GM23248 (cell line): ENCODE measurements around the gene MBNL3. TPM values are rescaled to one million over a fixed set of nuclear protein-coding genes. Genes with fewer than 3 reads are reported as not detected.
A peak's percentile ranks its signal among the peaks of the same experiment; 100 is the strongest.

Experiments used
- DNase-seq: peaks from one replicate; pipeline ENCODE4 v3.0.0-alpha.2; 2015
- H2AFZ ChIP-seq: fragments of 200-600 bp; sonication (generic); 2 replicates; pipeline ENCODE4 v1.6.1; 2016; ENCODE audit warnings: antibody characterized with exemption
- H3F3A ChIP-seq: fragments of 200-600 bp; sonication (generic); 2 replicates; pipeline ENCODE4 v1.6.1; 2016; ENCODE audit warnings: mild to moderate bottlenecking, antibody characterized with exemption, mixed run types; ENCODE audit not compliant: insufficient read depth
- H3K27ac ChIP-seq: fragments of 200-600 bp; sonication (generic); 2 replicates; pipeline ENCODE4 v1.5.1; 2016; ENCODE audit warnings: mild to moderate bottlenecking
- H3K27me3 ChIP-seq: fragments of 200-600 bp; sonication (generic); replicated peaks from 2 replicates; pipeline ENCODE4 v1.6.1; 2016; ENCODE audit warnings: mild to moderate bottlenecking; ENCODE audit not compliant: insufficient read depth
- H3K36me3 ChIP-seq: fragments of 200-600 bp; sonication (generic); 2 replicates; pipeline ENCODE4 v1.6.1; 2016; ENCODE audit warnings: low read depth, mild to moderate bottlenecking
- H3K4me1 ChIP-seq: fragments of 200-600 bp; sonication (generic); 2 replicates; pipeline ENCODE4 v1.6.1; 2016; ENCODE audit warnings: mild to moderate bottlenecking; ENCODE audit not compliant: insufficient read depth
- H3K4me2 ChIP-seq: fragments of 200-600 bp; sonication (generic); one replicate; pipeline ENCODE4 v1.6.1; 2016; ENCODE audit warnings: mild to moderate bottlenecking; ENCODE audit not compliant: unreplicated experiment
- H3K4me3 ChIP-seq: fragments of 200-600 bp; sonication (generic); 2 replicates; pipeline ENCODE4 v1.5.1; 2016; ENCODE audit warnings: mild to moderate bottlenecking
- H3K79me2 ChIP-seq: fragments of 200-600 bp; sonication (generic); 2 replicates; pipeline ENCODE4 v1.6.1; 2016; ENCODE audit warnings: mild to moderate bottlenecking; ENCODE audit not compliant: insufficient read depth
- H3K9ac ChIP-seq: fragments of 200-600 bp; sonication (generic); 2 replicates; pipeline ENCODE4 v1.6.1; 2016; ENCODE audit warnings: mild to moderate bottlenecking
- H3K9me2 ChIP-seq: fragments of 200-600 bp; sonication (generic); 2 replicates; pipeline ENCODE4 v1.6.1; 2016; ENCODE audit warnings: mixed run types, mild to moderate bottlenecking, moderate library complexity; ENCODE audit not compliant: insufficient read depth
- H3K9me3 ChIP-seq: fragments of 200-600 bp; sonication (generic); one replicate; pipeline ENCODE4 v1.6.1; 2017; ENCODE audit warnings: low read depth
- H4K20me1 ChIP-seq: fragments of 200-600 bp; sonication (generic); 2 replicates; pipeline ENCODE4 v1.6.0; 2016; ENCODE audit not compliant: insufficient read depth
- EZH2 ChIP-seq: fragments of 200-600 bp; sonication (generic); IDR thresholded peaks from 2 replicates; pipeline ENCODE4 v1.6.1; 2018; ENCODE audit warnings: antibody characterized with exemption, mild to moderate bottlenecking; ENCODE audit not compliant: insufficient read depth, poor library complexity, severe bottlenecking
- EZH2phosphoT487 ChIP-seq: fragments of 200-600 bp; sonication (generic); IDR thresholded peaks from 2 replicates; pipeline ENCODE4 v1.6.1; 2018; ENCODE audit warnings: antibody characterized with exemption, moderate library complexity, mild to moderate bottlenecking, low read depth; ENCODE audit not compliant: insufficient read depth
- WGBS, 2 experiments: methylation state at CpG; one replicate each; pipeline ENCODE4 v1.1.6; 2015 to 2017; ENCODE audit warnings: low lambda C conversion rate in 2 of 2, low coverage in 1 of 2; ENCODE audit errors: missing lambda C conversion rate in 2 of 2; 5-methylcytosine and 5-hydroxymethylcytosine counted together
- in situ Hi-C: fragments of 300-500 bp; cut with MboI; formaldehyde crosslinking; loops from 2 replicates; pipeline ENCODE4 v1.15.0; 2020
- polyA plus RNA-seq: library from polyadenylated mRNA; unstranded; fragments of >200 nt; fragmentation: Nextera tagmentation; extraction: Ambion mirVana; gene quantifications from 2 replicates; pipeline ENCODE4 v1.2.1, GENCODE V29; 2016
- total RNA-seq: library from RNA; depleted of rRNA; stranded (reverse); fragments of >200 nt; shearing (Covaris generic); gene quantifications from 2 replicates; pipeline ENCODE4 v1.2.3, GENCODE V29; 2014

Gene MBNL3
- total and polyA plus RNA-seq, 2 experiments from 2014 or later: 0.88 to 2.4 TPM

GRCh38 chrX:132426695-132427281 is 62.0 kb downstream of the MBNL3 start:
- 100% methylated on average over 1 of the region's 1 CpG for WGBS, 2 experiments
- no peak overlapping the region for H3K4me3 ChIP-seq
- H3K9me3 ChIP-seq: no peaks in the 10 kb centered on the region
- no peak for TF ChIP-seq EZH2phosphoT487
- TF ChIP-seq EZH2: no peak
- in situ Hi-C loops: no loop called here
- peak; percentile 48 for DNase-seq
- no peak overlapping the region for H3K27ac ChIP-seq
- no peaks in the 10 kb centered on the region for H3K27me3 ChIP-seq
- peaks cover 8% of the 10 kb centered on the region for H3K4me1 ChIP-seq
- H2AFZ ChIP-seq: no peak overlapping the region
- no peaks in the 10 kb centered on the region for H3K9me2 ChIP-seq
- H3F3A ChIP-seq: no peaks in the 10 kb centered on the region
- no peaks in the 10 kb centered on the region for H3K79me2 ChIP-seq
- no peaks in the 10 kb centered on the region for H3K36me3 ChIP-seq
- no peak overlapping the region for H3K4me2 ChIP-seq
- no peaks in the 10 kb centered on the region for H4K20me1 ChIP-seq
- no peak overlapping the region for H3K9ac ChIP-seq

GRCh38 chrX:132425744-132426318 is 63.0 kb downstream of the MBNL3 start:
- Histone ChIP-seq H4K20me1 (no peaks in the 10 kb centered on the region), H3K27me3 (no peaks in the 10 kb centered on the region), H3K4me1 (peaks cover 8% of the 10 kb centered on the region), H3K4me2 (no peak overlapping the region), H2AFZ (no peak overlapping the region), H3K27ac (no peak overlapping the region), H3K9ac (no peak overlapping the region), H3K9me2 (no peaks in the 10 kb centered on the region), H3K4me3 (no peak overlapping the region), H3F3A (no peaks in the 10 kb centered on the region), H3K36me3 (no peaks in the 10 kb centered on the region), H3K79me2 (no peaks in the 10 kb centered on the region), H3K9me3 (no peaks in the 10 kb centered on the region)
- DNase-seq: no peak
- in situ Hi-C loops: no loop called here
- TF ChIP-seq EZH2 (no peak), EZH2phosphoT487 (no peak)
- 59 to 64% methylated on average over 3 of the region's 3 CpGs for WGBS, 2 experiments

GRCh38 chrX:132423323-132423722 is 65.5 kb downstream of the MBNL3 start:
- no peak overlapping the region for H3K4me2 ChIP-seq
- H3F3A ChIP-seq: no peaks in the 10 kb centered on the region
- DNase-seq: no peak
- H3K9ac ChIP-seq: no peak overlapping the region
- H3K36me3 ChIP-seq: no peaks in the 10 kb centered on the region
- peaks cover 8% of the 10 kb centered on the region for H3K4me1 ChIP-seq
- no peaks in the 10 kb centered on the region for H4K20me1 ChIP-seq
- no peaks in the 10 kb centered on the region for H3K9me2 ChIP-seq
- H3K4me3 ChIP-seq: no peak overlapping the region
- no peak overlapping the region for H2AFZ ChIP-seq
- no peak overlapping the region for H3K27ac ChIP-seq
- H3K79me2 ChIP-seq: no peaks in the 10 kb centered on the region
- in situ Hi-C loops: no loop called here
- H3K27me3 ChIP-seq: no peaks in the 10 kb centered on the region
- no peaks in the 10 kb centered on the region for H3K9me3 ChIP-seq
- 87 to 88% methylated on average over 5 of the region's 5 CpGs for WGBS, 2 experiments
- TF ChIP-seq EZH2phosphoT487: no peak
- TF ChIP-seq EZH2: no peak

DNA sequence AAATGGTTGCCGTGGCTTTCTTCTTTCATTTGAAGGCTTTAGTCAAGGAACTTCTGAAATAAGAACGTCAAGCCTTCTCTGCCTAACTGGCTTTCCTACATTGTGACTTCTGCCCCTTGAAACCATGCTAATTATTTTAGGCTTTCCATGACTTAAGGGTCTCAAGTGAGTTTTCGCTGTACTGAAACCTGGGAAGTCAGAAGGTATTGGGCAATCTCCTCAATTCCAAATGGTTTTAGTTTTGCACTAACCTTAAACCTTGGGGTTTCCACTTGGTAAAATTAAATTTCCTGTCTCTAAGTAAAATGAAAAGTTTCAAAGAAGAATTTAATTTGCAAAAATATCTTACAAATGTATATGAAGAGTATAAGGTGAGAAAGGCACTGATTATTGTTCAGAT is 73.8 kb downstream of the MBNL3 start:
- Histone ChIP-seq H3K4me2 (no peak overlapping the region), H3K9me3 (no peaks in the 10 kb centered on the region), H3K4me3 (no peak overlapping the region), H4K20me1 (no peaks in the 10 kb centered on the region), H2AFZ (no peak overlapping the region), H3K9ac (no peak overlapping the region), H3K27me3 (no peaks in the 10 kb centered on the region), H3F3A (no peaks in the 10 kb centered on the region), H3K27ac (no peak overlapping the region), H3K36me3 (no peaks in the 10 kb centered on the region), H3K79me2 (no peaks in the 10 kb centered on the region), H3K9me2 (no peaks in the 10 kb centered on the region), H3K4me1 (no peaks in the 10 kb centered on the region)
- in situ Hi-C loops: no loop called here
- DNase-seq: no peak
- 96 to 97% methylated on average over 3 of the region's 3 CpGs for WGBS, 2 experiments
- TF ChIP-seq EZH2phosphoT487 (no peak), EZH2 (no peak)
